Measurements from ENCODE around the gene MRPS2.
"Not testable (repeated sequence)": the region's sequence is repeated elsewhere in the genome, so short reads cannot be mapped to it uniquely, and the experiment has no call there.

MRPS2 gene

GRCh38 chr9:135500525-135501260 is at the start of gene MRPS2:
MRPS2 (plus strand) TSS chr9:135500682; CDS start chr9:135500711, 29 bp downstream.
- TF ChIP-seq, protein P1, sequence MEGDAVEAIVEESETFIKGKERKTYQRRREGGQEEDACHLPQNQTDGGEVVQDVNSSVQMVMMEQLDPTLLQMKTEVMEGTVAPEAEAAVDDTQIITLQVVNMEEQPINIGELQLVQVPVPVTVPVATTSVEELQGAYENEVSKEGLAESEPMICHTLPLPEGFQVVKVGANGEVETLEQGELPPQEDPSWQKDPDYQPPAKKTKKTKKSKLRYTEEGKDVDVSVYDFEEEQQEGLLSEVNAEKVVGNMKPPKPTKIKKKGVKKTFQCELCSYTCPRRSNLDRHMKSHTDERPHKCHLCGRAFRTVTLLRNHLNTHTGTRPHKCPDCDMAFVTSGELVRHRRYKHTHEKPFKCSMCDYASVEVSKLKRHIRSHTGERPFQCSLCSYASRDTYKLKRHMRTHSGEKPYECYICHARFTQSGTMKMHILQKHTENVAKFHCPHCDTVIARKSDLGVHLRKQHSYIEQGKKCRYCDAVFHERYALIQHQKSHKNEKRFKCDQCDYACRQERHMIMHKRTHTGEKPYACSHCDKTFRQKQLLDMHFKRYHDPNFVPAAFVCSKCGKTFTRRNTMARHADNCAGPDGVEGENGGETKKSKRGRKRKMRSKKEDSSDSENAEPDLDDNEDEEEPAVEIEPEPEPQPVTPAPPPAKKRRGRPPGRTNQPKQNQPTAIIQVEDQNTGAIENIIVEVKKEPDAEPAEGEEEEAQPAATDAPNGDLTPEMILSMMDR (conservative IDR thresholded peaks at IDR 0.05), result peak; percentile 99
- H3K27ac ChIP-seq, result peak within 1 kb of the TSS; percentile 93

- no peak overlapping the region for H3K27ac ChIP-seq
- TF ChIP-seq, protein P1 (conservative IDR thresholded peaks at IDR 0.05), result no peak
Measured at GRCh38 chr9:135450956-135451355, 49.5 kb upstream of the MRPS2 start.

GRCh38 chr9:135451909-135452308 is 48.6 kb upstream of the MRPS2 start:
- not testable (repeated sequence) for H3K27ac ChIP-seq

DNA sequence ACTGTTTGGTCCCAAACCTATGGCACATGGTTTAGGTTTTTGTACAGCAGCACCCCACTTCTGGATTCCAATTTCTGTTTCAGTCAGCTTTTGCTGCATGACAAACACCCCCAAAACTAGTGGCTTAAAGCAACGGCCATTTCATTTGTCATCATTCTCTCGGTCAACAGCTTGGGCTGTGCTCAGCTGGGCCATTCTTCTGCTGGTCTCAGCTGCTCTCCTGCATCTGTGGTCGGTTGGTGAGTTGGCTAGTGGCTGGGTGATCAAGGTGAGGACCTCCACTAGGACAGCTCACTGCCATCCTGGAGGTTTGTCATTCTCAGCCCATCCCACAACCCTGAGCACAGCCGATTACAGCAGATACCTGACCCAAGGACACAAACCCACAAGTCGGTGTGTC is 45.7 kb upstream of the MRPS2 start:
- no peak overlapping the region for H3K27ac ChIP-seq
- TF ChIP-seq, protein P1 (conservative IDR thresholded peaks at IDR 0.05), result no peak

- TF ChIP-seq, protein P1 (conservative IDR thresholded peaks at IDR 0.05), result no peak
- no peak overlapping the region for H3K27ac ChIP-seq
Measured at GRCh38 chr9:135455401-135456030, 45.0 kb upstream of the MRPS2 start.

DNA sequence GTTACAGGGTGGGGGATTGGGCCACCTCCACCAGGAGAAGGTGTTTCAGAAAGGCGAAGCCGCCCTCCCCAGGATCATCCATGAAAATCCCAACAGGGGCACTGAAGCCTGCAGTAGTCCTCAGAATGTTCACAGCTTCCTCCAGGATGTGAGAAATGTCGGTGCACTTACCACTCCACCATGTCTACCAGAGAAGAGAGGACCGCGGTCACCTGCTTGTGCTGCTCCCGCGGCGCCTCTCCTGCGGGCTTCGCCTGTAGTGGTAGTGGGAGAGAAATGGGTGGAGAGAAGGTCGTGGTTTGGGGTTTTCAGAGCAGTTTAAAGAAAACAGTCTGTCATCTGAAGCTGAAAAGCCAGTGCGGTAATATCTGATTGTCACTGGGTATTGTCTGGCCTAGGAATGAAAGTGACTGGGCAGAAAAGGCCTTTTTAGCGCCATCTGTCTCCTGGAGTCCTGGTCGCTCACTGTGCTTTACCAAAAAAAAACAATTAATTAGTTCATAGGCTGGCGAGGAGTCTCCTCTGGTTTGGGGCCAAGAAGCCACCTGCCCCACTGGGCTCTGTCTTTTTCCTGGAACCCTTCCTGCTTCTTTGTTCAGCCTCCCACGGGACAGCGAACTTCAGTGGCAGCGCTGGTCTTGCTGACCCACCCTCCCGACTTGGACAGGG is 43.9 kb upstream of the MRPS2 start:
- TF ChIP-seq, protein P1 (conservative IDR thresholded peaks at IDR 0.05), result peak; percentile 21; the same call in 1 of the 2 replicates

DNA sequence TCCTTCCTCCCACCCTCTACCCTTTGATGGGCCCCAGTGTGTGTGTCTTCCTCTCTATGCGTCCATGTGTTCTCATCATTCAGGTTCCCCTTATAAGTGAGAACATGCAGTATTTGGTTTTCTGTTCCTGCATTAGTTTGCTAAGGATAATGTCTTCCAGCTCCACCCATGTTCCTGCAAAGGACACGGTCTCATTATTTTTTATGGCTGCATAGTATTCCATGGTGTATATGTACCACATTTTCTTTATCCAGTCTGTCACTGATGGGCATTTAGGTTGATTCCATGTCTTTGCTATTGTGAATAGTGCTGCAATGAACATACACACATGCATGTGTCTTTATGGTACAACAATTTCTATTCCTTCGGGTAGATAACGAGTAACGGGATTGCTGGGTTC is 42.0 kb upstream of the MRPS2 start:
- not testable (repeated sequence) for H3K27ac ChIP-seq

More for the DNA sequence above, 43.9 kb upstream of the MRPS2 start:
- H3K27ac ChIP-seq, result no peak overlapping the region

GRCh38 chr9:135461936-135462335 is 38.5 kb upstream of the MRPS2 start:
- H3K27ac ChIP-seq, result no peak overlapping the region
- TF ChIP-seq, protein P1 (conservative IDR thresholded peaks at IDR 0.05), result no peak
